ENCODE data around the gene SLC66A2.

SLC66A2 gene

DNA sequence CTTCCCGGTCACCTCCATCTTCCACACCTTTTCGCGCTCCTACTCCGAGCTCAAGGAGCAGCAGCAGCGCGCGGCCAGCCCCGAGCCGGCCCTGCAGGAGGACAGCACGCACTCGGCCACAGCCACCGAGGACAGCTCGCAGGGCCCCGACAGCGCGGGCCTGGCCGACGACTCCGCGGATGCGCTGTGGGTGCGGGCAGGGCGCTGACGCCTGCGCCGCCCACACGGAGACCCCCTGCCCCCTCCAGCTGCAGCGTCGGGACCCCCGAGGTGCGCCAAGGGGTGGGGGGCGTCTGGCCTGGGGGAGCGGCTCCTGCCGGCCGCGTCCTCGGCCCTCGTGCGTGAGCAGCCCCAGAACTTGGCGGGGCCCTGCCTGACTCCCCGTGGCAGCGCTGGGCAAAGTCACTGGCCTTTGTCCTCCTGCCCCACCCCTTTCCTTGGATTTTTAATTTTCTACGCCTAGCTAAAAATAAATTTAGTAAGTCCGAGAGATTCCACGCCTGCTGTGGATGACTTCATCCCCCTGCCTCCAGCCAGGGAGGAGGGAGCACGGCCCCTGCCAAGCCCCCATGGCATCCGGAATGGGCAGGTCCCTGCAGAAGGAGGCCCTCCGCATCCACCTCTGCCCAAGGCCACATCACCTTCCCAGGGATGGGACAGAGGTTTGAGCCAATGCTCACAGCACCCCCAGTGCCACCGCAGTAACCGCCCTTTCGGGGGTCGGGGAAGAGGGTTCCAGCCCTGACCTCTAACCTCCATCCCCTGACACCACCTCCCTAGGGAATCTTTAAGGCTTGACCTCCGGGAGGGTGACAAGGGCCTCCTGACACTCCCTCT is 51.6 kb downstream of the SLC66A2 start:
- TF ChIP-seq, protein P1, sequence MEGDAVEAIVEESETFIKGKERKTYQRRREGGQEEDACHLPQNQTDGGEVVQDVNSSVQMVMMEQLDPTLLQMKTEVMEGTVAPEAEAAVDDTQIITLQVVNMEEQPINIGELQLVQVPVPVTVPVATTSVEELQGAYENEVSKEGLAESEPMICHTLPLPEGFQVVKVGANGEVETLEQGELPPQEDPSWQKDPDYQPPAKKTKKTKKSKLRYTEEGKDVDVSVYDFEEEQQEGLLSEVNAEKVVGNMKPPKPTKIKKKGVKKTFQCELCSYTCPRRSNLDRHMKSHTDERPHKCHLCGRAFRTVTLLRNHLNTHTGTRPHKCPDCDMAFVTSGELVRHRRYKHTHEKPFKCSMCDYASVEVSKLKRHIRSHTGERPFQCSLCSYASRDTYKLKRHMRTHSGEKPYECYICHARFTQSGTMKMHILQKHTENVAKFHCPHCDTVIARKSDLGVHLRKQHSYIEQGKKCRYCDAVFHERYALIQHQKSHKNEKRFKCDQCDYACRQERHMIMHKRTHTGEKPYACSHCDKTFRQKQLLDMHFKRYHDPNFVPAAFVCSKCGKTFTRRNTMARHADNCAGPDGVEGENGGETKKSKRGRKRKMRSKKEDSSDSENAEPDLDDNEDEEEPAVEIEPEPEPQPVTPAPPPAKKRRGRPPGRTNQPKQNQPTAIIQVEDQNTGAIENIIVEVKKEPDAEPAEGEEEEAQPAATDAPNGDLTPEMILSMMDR (IDR thresholded peaks at IDR 0.05): no peak
- no peaks in the 10 kb centered on the region for H3K36me3 ChIP-seq (ENCODE audit: control insufficient read depth, insufficient read depth, low read length)
- H3K9me3 ChIP-seq (ENCODE audit: control insufficient read depth, low read length): peaks cover 4% of the 10 kb centered on the region
- H3K4me2 ChIP-seq (ENCODE audit: low read length): no peak overlapping the region
- H3K4me3 ChIP-seq (ENCODE audit: low read depth, low read length): no peak overlapping the region
- no peaks in the 10 kb centered on the region for H3K27me3 ChIP-seq (ENCODE audit: control insufficient read depth, insufficient read depth, low read length)
- H3K9ac ChIP-seq: no peak overlapping the region
- H3K4me1 ChIP-seq: no peaks in the 10 kb centered on the region
- no peak overlapping the region for H2AFZ ChIP-seq
- H3K27ac ChIP-seq: no peak overlapping the region
- no peaks in the 10 kb centered on the region for H3K79me2 ChIP-seq

DNA sequence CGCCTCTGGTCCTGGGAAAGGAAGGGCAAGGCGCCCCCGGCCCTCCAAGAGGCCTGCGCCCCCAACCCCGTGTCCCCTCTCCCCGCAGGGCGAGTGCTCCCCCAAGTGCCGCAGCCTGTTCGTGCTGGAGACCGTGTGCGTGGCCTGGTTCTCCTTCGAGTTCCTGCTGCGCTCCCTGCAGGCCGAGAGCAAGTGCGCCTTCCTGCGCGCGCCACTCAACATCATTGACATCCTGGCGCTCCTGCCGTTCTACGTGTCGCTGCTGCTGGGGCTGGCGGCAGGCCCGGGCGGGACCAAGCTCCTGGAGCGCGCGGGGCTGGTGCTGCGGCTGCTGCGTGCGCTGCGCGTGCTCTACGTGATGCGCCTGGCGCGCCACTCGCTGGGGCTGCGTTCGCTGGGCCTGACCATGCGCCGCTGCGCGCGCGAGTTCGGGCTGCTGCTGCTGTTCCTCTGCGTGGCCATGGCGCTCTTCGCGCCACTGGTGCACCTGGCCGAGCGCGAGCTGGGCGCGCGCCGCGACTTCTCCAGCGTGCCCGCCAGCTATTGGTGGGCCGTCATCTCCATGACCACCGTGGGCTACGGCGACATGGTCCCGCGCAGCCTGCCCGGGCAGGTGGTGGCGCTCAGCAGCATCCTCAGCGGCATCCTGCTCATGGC is 52.4 kb downstream of the SLC66A2 start:
- H3K9ac ChIP-seq: no peak overlapping the region
- no peaks in the 10 kb centered on the region for H3K36me3 ChIP-seq (ENCODE audit: control insufficient read depth, insufficient read depth, low read length)
- H3K27me3 ChIP-seq (ENCODE audit: control insufficient read depth, insufficient read depth, low read length): no peaks in the 10 kb centered on the region
- TF ChIP-seq, protein P1 (IDR thresholded peaks at IDR 0.05): no peak
- H3K79me2 ChIP-seq: no peaks in the 10 kb centered on the region
- H3K4me1 ChIP-seq: no peaks in the 10 kb centered on the region
- peaks cover 4% of the 10 kb centered on the region for H3K9me3 ChIP-seq (ENCODE audit: control insufficient read depth, low read length)
- H3K4me2 ChIP-seq (ENCODE audit: low read length): no peak overlapping the region
- H3K27ac ChIP-seq: no peak overlapping the region
- no peak overlapping the region for H3K4me3 ChIP-seq (ENCODE audit: low read depth, low read length)
- H2AFZ ChIP-seq: no peak overlapping the region

DNA sequence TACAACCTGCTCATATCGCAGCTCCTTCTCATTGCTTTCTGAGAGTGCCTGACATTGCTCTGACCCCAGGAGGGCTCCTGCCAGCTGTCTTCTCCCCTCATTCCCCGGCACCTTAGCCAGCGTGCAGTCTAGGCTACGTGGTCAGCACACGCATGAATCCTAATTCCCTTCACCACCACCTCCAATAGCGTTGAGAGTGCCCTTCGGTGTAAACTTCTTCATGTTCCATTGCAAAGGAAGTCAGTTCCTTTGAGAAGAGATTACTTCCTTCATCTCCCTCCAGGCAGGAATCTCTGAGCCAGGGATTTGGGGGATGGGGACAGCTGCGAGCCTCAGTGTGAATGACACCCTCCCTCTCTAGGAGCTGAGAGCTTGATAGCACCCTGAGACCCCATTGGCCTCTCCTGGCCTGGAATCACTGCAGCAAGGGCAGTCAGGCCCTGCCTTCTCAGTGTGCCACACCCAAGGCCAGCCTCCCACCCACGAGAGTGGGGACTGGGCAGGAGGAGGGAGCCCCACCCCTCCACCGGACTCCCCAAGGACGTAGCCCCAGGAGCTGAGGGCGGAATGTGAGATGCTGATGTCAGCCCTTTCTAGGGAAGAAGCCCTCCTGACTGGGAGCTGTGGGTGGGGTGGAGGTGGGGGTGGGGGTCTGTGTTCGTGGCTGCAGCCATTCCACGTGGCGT is 53.4 kb downstream of the SLC66A2 start:
- Histone ChIP-seq H3K36me3 (ENCODE audit: control insufficient read depth, insufficient read depth, low read length) (no peaks in the 10 kb centered on the region), H3K27ac (no peak overlapping the region), H3K9ac (no peak overlapping the region), H3K79me2 (no peaks in the 10 kb centered on the region), H3K27me3 (ENCODE audit: control insufficient read depth, insufficient read depth, low read length) (no peaks in the 10 kb centered on the region), H3K4me3 (ENCODE audit: low read depth, low read length) (no peak overlapping the region), H2AFZ (no peak overlapping the region), H3K4me2 (ENCODE audit: low read length) (no peak overlapping the region), H3K9me3 (ENCODE audit: control insufficient read depth, low read length) (peaks cover 4% of the 10 kb centered on the region), H3K4me1 (no peaks in the 10 kb centered on the region)
- TF ChIP-seq, protein P1 (IDR thresholded peaks at IDR 0.05): no peak

DNA sequence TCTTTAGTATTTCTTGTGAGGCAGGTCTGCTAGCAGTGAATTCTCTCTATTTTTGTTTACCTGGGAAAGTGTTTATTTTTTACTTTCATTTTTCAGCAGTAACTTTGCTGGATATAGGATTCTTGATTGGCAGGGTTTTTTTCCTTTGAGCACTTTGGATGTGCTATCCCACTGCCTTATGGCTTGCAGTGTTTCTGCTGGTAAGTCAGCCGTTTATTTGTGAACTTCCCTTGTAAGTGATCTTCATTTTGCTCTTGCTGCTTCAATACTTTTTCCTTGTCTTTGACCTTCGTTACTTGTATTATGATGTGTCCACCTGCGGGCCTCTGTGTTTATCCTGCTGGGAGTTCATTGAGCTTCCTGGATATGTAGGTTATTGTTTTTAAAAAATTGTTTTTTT is 54.7 kb downstream of the SLC66A2 start:
- H3K79me2 ChIP-seq: no peaks in the 10 kb centered on the region
- TF ChIP-seq, protein P1 (IDR thresholded peaks at IDR 0.05): no peak
- no peak overlapping the region for H3K4me2 ChIP-seq (ENCODE audit: low read length)
- no peak overlapping the region for H3K4me3 ChIP-seq (ENCODE audit: low read depth, low read length)
- no peaks in the 10 kb centered on the region for H3K27me3 ChIP-seq (ENCODE audit: control insufficient read depth, insufficient read depth, low read length)
- H2AFZ ChIP-seq: no peak overlapping the region
- no peaks in the 10 kb centered on the region for H3K4me1 ChIP-seq
- no peaks in the 10 kb centered on the region for H3K36me3 ChIP-seq (ENCODE audit: control insufficient read depth, insufficient read depth, low read length)
- H3K9me3 ChIP-seq (ENCODE audit: control insufficient read depth, low read length): peaks cover 4% of the 10 kb centered on the region
- H3K27ac ChIP-seq: no peak overlapping the region
- no peak overlapping the region for H3K9ac ChIP-seq

All from parathyroid adenoma (tissue), 2 donors.